GM23338 (cell line): ENCODE measurements around the gene STK16. TPM values are rescaled to one million over a fixed set of nuclear protein-coding genes. Genes with fewer than 3 reads are reported as not detected.
"Not testable (repeated sequence)": the region's sequence is repeated elsewhere in the genome, so short reads cannot be mapped to it uniquely, and the experiment has no call there.

ENCODE experiments used
- ATAC-seq: fragments of 200-7000 bp; cut with Tn5 transposase; 3 replicates; pipeline ENCODE4 v1.9.1; 2020
- DNase-seq: peaks from one replicate; pipeline ENCODE4 v3.0.0-alpha.2; 2015; ENCODE audit warnings: low spot score
- H2AFZ ChIP-seq: fragments of 200-600 bp; sonication (generic); 2 replicates; pipeline ENCODE4 v1.8.0; 2016; ENCODE audit warnings: antibody characterized with exemption, mild to moderate bottlenecking, moderate library complexity
- H3F3A ChIP-seq: fragments of 200-600 bp; sonication (generic); replicated peaks from 2 replicates; pipeline ENCODE4 v1.8.0; 2017; ENCODE audit warnings: antibody characterized with exemption, mixed run types, low read depth
- H3K27ac ChIP-seq: fragments of 200-600 bp; sonication (generic); 2 replicates; pipeline ENCODE4 v1.6.1; 2016; ENCODE audit warnings: low read depth
- H3K27me3 ChIP-seq: fragments of 200-600 bp; sonication (generic); 2 replicates; pipeline ENCODE4 v1.8.0; 2016; ENCODE audit warnings: mild to moderate bottlenecking, mixed run types, moderate library complexity; ENCODE audit not compliant: insufficient read depth
- H3K36me3 ChIP-seq: fragments of 200-600 bp; sonication (generic); 2 replicates; pipeline ENCODE4 v1.8.0; 2016; ENCODE audit warnings: mild to moderate bottlenecking; ENCODE audit not compliant: insufficient read depth
- H3K4me1 ChIP-seq: fragments of 200-600 bp; sonication (generic); 2 replicates; pipeline ENCODE4 v1.8.0; 2016; ENCODE audit warnings: mild to moderate bottlenecking, moderate library complexity; ENCODE audit not compliant: insufficient read depth
- H3K4me2 ChIP-seq: fragments of 200-600 bp; sonication (generic); 2 replicates; pipeline ENCODE4 v1.7.1; 2017; ENCODE audit warnings: mixed run types
- H3K4me3 ChIP-seq: fragments of 200-600 bp; sonication (generic); 2 replicates; pipeline ENCODE4 v1.6.1; 2016; ENCODE audit warnings: mixed run types
- H3K79me2 ChIP-seq: fragments of 200-600 bp; sonication (generic); replicated peaks from 2 replicates; pipeline ENCODE4 v1.8.0; 2017; ENCODE audit warnings: mild to moderate bottlenecking; ENCODE audit not compliant: insufficient read depth
- H3K9me2 ChIP-seq: fragments of 200-600 bp; sonication (generic); 2 replicates; pipeline ENCODE4 v1.8.0; 2017; ENCODE audit not compliant: insufficient read depth
- H4K20me1 ChIP-seq: fragments of 200-600 bp; sonication (generic); replicated peaks from 2 replicates; pipeline ENCODE4 v1.8.0; 2017; ENCODE audit warnings: mild to moderate bottlenecking; ENCODE audit not compliant: insufficient read depth
- H3K27ac Mint-ChIP-seq: 2 replicates; pipeline ENCODE4 v1.8.0; 2020; ENCODE audit warnings: inconsistent platforms, mild to moderate bottlenecking, moderate library complexity, mixed read lengths
- H3K27me3 Mint-ChIP-seq: 3 replicates; pipeline ENCODE4 v1.8.0; 2022; ENCODE audit warnings: low read depth, mild to moderate bottlenecking, moderate library complexity, mixed read lengths, inconsistent platforms; ENCODE audit not compliant: insufficient read depth, poor library complexity
- H3K36me3 Mint-ChIP-seq: 3 replicates; pipeline ENCODE4 v1.8.0; 2021; ENCODE audit warnings: low read depth, mild to moderate bottlenecking, inconsistent platforms, moderate library complexity, mixed read lengths
- H3K4me1 Mint-ChIP-seq: 3 replicates; pipeline ENCODE4 v1.8.0; 2020; ENCODE audit warnings: mild to moderate bottlenecking, inconsistent platforms, mixed read lengths
- H3K4me3 Mint-ChIP-seq: 3 replicates; pipeline ENCODE4 v1.8.0; 2021; ENCODE audit warnings: moderate library complexity, mild to moderate bottlenecking, inconsistent platforms, mixed read lengths
- H3K9me3 Mint-ChIP-seq: 3 replicates; pipeline ENCODE4 v1.8.0; 2020; ENCODE audit warnings: moderate library complexity, mild to moderate bottlenecking, inconsistent platforms, mixed read lengths
- CREB1 ChIP-seq: fragments of 250-450 bp; sonication (Bioruptor Pico); IDR thresholded peaks from 2 replicates; pipeline ENCODE4 v1.5.0; 2020; ENCODE audit warnings: low read depth, mild to moderate bottlenecking, moderate library complexity
- ETS1 ChIP-seq: IDR thresholded peaks from 2 replicates; pipeline ENCODE4 v1.6.1; 2016; ENCODE audit warnings: antibody characterized with exemption
- EZH2 ChIP-seq: fragments of 200-600 bp; sonication (generic); IDR thresholded peaks from one replicate; pipeline ENCODE4 v1.8.0; 2017; ENCODE audit warnings: antibody characterized with exemption, mild to moderate bottlenecking, low read depth; ENCODE audit not compliant: unreplicated experiment
- EZH2phosphoT487 ChIP-seq: fragments of 200-600 bp; sonication (generic); IDR thresholded peaks from one replicate; pipeline ENCODE4 v1.8.1; 2018; ENCODE audit warnings: antibody characterized with exemption; ENCODE audit not compliant: unreplicated experiment
- JUNB ChIP-seq: IDR thresholded peaks from one replicate; pipeline ENCODE4 v1.6.1; 2016; ENCODE audit warnings: antibody characterized with exemption; ENCODE audit not compliant: unreplicated experiment
- NANOG ChIP-seq: IDR thresholded peaks from 2 replicates; pipeline ENCODE4 v1.6.1; 2016; ENCODE audit warnings: antibody characterized with exemption, borderline replicate concordance
- POLR2AphosphoS5 ChIP-seq: IDR thresholded peaks from 2 replicates; pipeline ENCODE4 v1.6.1; 2016; ENCODE audit warnings: antibody characterized with exemption, low read depth
- STAT1 ChIP-seq: IDR thresholded peaks from one replicate; pipeline ENCODE4 v1.6.1; 2016; ENCODE audit warnings: antibody characterized with exemption; ENCODE audit not compliant: unreplicated experiment
- ZNF114 ChIP-seq: fragments of 250-450 bp; sonication (Bioruptor Pico); IDR thresholded peaks from 2 replicates; pipeline ENCODE4 v1.5.0; 2020; ENCODE audit warnings: mild to moderate bottlenecking, moderate library complexity
- polyA plus RNA-seq: library from polyadenylated mRNA; unstranded; fragments of >200 nt; fragmentation: Nextera tagmentation; extraction: Ambion mirVana; gene quantifications from 2 replicates; pipeline ENCODE4 v1.2.1, GENCODE V29; 2016
- total RNA-seq: library from RNA; depleted of rRNA; stranded (reverse); fragments of >200 nt; shearing (Covaris generic); gene quantifications from 2 replicates; pipeline ENCODE4 v1.2.3, GENCODE V29; 2014
- TF ChIP-seq, protein P1 (sequence below), 2 experiments: fragments of 200-600 bp in 1 of 2; sonication (generic) in 1 of 2; conservative IDR thresholded peaks; 2 replicates each; pipeline versions ENCODE4 v1.5.1 to v1.6.1; 2016 to 2017; ENCODE audit warnings: antibody characterized with exemption in 2 of 2, low read depth in 2 of 2, mild to moderate bottlenecking in 2 of 2, moderate library complexity in 1 of 2
- TF ChIP-seq, protein P2 (sequence below): IDR thresholded peaks from one replicate; pipeline ENCODE4 v1.6.1; 2018; ENCODE audit warnings: antibody characterized with exemption; ENCODE audit not compliant: unreplicated experiment

Gene STK16
- total and polyA plus RNA-seq, 2 experiments from 2014 or later, result 3.1 to 17.0 TPM

DNA sequence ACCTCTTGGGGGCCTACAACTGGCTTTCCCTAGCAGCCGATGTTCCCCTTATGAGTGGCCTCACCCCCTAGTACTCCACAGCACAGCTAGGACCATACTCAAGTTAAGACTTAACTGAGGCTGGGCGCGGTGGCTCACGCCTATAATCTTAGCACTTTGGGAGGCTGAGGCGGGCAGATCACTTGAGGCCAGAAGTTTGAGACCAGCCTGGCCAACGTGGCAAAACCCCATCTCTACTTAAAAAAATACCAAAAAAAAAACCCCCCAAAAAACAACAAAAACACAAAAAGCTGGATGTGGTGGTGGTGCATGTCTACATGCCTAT, 41.8 kb downstream of the STK16 start:
- H3K4me1 ChIP-seq, H3K36me3 ChIP-seq, H3K4me3 Mint-ChIP-seq, H4K20me1 ChIP-seq, H3K9me3 Mint-ChIP-seq, H3K9me2 ChIP-seq, H3K36me3 Mint-ChIP-seq, H2AFZ ChIP-seq, H3K79me2 ChIP-seq, H3F3A ChIP-seq, H3K4me3 ChIP-seq, H3K27ac ChIP-seq, H3K27ac Mint-ChIP-seq, H3K27me3 Mint-ChIP-seq, H3K4me2 ChIP-seq, H3K27me3 ChIP-seq, DNase-seq: not testable (repeated sequence)
- peak; percentile 7; the same call in 2 of the 3 replicates for ATAC-seq
- peaks cover 12% of the 10 kb centered on the region for H3K4me1 Mint-ChIP-seq

GRCh38 chr2:219287580-219288265, 42.4 kb downstream of the STK16 start:
- H3K79me2 ChIP-seq, result no peaks in the 10 kb centered on the region
- H3K36me3 Mint-ChIP-seq, result peaks cover 4% of the 10 kb centered on the region; the same call in 2 of the 3 replicates
- no peaks in the 10 kb centered on the region; the same call in 1 of the 2 replicates for H4K20me1 ChIP-seq
- H2AFZ ChIP-seq, result no peak overlapping the region
- no peak for ATAC-seq
- TF ChIP-seq STAT1, result no peak
- TF ChIP-seq POLR2AphosphoS5, result no peak
- TF ChIP-seq ETS1, result no peak
- TF ChIP-seq CREB1, result no peak
- TF ChIP-seq EZH2, result no peak
- no peak for TF ChIP-seq JUNB
- TF ChIP-seq, protein P1, sequence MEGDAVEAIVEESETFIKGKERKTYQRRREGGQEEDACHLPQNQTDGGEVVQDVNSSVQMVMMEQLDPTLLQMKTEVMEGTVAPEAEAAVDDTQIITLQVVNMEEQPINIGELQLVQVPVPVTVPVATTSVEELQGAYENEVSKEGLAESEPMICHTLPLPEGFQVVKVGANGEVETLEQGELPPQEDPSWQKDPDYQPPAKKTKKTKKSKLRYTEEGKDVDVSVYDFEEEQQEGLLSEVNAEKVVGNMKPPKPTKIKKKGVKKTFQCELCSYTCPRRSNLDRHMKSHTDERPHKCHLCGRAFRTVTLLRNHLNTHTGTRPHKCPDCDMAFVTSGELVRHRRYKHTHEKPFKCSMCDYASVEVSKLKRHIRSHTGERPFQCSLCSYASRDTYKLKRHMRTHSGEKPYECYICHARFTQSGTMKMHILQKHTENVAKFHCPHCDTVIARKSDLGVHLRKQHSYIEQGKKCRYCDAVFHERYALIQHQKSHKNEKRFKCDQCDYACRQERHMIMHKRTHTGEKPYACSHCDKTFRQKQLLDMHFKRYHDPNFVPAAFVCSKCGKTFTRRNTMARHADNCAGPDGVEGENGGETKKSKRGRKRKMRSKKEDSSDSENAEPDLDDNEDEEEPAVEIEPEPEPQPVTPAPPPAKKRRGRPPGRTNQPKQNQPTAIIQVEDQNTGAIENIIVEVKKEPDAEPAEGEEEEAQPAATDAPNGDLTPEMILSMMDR (conservative IDR thresholded peaks at IDR 0.05; ENCODE audit: low read depth in 2 of 2), result no peak
- no peak for TF ChIP-seq EZH2phosphoT487
- TF ChIP-seq NANOG, result no peak
- TF ChIP-seq ZNF114 (CRISPR knock-in tag), result no peak
- TF ChIP-seq, protein P2, sequence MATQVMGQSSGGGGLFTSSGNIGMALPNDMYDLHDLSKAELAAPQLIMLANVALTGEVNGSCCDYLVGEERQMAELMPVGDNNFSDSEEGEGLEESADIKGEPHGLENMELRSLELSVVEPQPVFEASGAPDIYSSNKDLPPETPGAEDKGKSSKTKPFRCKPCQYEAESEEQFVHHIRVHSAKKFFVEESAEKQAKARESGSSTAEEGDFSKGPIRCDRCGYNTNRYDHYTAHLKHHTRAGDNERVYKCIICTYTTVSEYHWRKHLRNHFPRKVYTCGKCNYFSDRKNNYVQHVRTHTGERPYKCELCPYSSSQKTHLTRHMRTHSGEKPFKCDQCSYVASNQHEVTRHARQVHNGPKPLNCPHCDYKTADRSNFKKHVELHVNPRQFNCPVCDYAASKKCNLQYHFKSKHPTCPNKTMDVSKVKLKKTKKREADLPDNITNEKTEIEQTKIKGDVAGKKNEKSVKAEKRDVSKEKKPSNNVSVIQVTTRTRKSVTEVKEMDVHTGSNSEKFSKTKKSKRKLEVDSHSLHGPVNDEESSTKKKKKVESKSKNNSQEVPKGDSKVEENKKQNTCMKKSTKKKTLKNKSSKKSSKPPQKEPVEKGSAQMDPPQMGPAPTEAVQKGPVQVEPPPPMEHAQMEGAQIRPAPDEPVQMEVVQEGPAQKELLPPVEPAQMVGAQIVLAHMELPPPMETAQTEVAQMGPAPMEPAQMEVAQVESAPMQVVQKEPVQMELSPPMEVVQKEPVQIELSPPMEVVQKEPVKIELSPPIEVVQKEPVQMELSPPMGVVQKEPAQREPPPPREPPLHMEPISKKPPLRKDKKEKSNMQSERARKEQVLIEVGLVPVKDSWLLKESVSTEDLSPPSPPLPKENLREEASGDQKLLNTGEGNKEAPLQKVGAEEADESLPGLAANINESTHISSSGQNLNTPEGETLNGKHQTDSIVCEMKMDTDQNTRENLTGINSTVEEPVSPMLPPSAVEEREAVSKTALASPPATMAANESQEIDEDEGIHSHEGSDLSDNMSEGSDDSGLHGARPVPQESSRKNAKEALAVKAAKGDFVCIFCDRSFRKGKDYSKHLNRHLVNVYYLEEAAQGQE, result no peak
- H3K36me3 ChIP-seq, result no peaks in the 10 kb centered on the region
- H3K9me3 Mint-ChIP-seq, result no peaks in the 10 kb centered on the region; the same call in 2 of the 3 replicates
- peaks cover 8% of the 10 kb centered on the region for H3K27me3 Mint-ChIP-seq
- H3K27ac Mint-ChIP-seq, result no peak overlapping the region
- H3K27ac ChIP-seq, result no peak overlapping the region
- no peaks in the 10 kb centered on the region for H3F3A ChIP-seq
- H3K27me3 ChIP-seq, result no peaks in the 10 kb centered on the region
- H3K4me2 ChIP-seq, result no peak overlapping the region
- H3K9me2 ChIP-seq, result no peaks in the 10 kb centered on the region
- peaks cover 12% of the 10 kb centered on the region for H3K4me1 Mint-ChIP-seq
- no peak overlapping the region for H3K4me3 Mint-ChIP-seq
- no peak overlapping the region for H3K4me3 ChIP-seq
- H3K4me1 ChIP-seq, result peaks cover 4% of the 10 kb centered on the region; the same call in 1 of the 2 replicates
- no peak for DNase-seq
